GM19463 (cell line): ENCODE data around the gene NTM.
A peak's percentile ranks its signal among the peaks of the same experiment; 100 is the strongest.
"Not testable (repeated sequence)": the region's sequence is repeated elsewhere in the genome, so short reads cannot be mapped to it uniquely, and the experiment has no call there.

Experiments
- ATAC-seq: cut with Tn5 transposase; IDR thresholded peaks from one replicate; pipeline ENCODE4 v1.9.1; 2021; ENCODE audit warnings: mild to moderate bottlenecking, moderate library complexity; ENCODE audit not compliant: unreplicated experiment

Gene NTM

DNA sequence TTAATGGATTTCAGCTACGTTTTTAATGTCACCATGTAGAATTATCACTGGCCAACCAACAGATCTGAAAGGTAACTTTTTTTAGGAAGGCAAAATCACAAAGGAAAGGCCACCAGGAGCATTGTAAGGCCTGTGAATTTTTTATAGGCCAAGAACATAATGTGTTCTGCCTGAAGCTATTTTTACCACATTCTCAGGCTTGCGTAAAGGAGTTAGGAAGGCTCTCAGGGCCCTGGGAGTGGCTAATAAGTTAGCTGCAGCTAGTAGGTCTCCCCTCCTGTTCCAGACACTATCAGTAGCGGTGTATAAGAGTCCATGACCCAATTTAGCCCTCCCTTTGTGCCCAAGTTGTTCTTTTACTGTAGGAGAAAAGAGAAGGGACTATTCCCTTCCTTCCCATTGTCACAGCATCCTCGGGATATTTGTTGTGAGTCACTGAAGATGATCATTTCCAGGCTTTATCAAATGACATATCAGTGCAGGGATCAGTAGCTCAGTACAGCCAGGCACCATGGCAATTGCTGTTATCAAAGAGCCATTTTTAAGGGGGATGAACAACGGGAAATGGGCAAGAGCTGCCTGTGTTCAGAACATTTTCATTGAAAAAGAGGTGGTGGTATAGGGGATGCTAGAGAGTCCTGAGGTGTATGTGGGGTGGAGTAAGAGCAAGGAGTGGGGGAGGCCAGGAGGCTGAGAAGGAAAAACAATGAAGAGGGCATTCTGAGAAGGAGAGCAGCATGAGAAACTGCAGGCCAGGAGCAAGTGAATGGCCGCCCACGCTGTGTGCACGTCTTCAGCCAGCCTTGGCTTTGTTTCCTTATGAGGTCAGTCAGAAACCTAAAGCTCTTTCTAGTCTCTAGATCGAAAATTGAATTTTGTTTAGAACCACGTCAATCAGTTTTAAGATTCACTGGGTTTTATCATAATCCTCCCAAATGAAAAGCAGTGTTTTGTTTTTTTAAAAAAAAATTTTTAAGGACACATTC is 940.3 kb downstream of the NTM start:
- ATAC-seq: no peak

DNA sequence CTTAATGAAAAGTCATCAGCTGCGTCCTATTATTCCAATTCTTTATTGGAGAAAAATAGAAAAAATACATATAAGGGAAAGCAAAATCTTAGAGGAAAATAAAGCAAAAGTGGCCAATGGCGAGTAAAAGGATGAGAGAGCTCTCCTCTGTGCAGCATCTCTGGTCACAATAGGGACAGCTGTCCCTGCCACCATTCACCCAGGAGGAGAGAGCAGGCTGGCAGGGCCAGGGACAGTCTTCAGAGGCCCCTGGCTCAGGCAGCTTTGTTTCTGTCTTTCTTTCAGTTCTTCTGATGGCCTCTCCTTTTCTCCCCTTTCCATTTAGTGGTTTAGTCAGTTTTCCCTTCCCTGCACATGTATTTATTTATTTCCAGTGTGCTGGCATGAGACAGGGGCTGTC is 941.3 kb downstream of the NTM start:
- no peak for ATAC-seq

GRCh38 chr11:132312161-132312560 is 941.7 kb downstream of the NTM start:
- ATAC-seq: no peak

DNA sequence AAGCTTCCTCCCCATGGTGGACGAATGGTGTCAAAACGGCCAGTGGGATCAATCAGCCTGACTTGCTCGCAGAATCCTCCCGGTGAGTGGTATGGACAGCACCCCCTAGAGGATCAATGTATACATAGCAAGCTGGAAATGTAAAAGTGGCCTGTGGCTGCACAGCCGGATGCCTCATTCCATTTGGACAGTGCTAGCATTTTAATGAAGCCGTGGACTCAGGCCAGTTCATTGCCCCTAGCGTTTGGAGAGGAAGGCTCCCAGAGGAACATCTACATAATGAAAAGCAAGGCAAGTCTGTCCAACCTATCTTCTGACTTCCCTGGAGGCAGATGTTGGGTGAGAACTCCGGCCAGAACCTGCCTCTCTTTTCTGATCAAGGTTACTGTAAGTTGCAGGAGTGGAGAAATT is 942.3 kb downstream of the NTM start:
- ATAC-seq: no peak

- ATAC-seq: no peak
Observed at GRCh38 chr11:132314911-132315455, 944.6 kb downstream of the NTM start.

DNA sequence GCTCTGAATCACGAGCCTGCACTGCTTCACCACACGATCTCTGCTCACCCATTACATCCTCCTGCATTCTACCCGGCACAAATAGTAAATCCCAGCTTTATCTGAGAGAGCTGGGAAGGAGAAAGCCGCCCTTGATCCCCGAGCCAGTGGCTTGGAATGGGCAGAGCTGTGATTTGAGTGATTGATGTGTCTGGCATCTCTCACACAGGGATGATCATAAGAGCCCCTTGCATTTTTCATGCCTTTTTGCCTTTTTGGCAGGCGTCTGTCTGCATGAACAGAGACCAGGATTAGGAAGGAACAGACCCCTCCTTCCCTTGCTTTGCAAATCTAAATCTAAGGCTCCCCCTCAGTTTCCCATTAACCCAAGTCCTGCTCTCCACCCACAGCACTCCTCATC is 945.3 kb downstream of the NTM start:
- ATAC-seq: no peak

DNA sequence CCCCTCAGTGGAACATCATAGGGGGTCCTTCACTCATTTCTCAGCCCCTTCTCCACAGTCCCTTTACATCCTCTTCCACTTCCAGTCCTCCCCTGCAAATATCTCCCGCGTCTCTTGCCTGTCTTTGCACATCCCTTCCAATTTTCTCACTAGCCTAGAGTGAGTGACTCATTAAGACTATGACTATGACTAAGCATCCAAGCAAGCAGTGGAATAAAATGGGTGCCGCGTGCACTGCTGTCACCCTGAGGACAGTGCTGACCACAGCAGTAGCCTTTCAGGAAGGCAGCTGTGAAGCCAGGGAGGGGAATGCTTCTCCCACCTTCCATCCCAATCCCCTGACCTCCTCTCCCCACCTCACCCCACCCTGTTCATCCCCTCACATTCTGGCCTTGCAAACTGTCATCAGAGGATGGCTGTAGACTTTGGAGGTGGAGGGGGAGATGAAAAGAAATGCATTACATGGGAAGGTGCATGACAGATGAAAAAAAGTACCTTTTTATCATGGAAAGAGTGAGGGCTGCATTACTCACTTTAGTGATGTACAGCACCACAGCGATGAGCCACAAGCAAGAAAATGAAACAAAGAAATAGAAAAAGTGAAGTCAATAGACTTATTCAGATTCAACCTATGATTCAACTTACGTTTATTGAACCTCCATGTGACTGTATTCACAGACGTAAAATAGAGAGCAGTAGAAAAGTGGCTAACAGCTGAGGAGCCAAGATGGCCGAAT is 948.2 kb downstream of the NTM start:
- no peak for ATAC-seq

- not testable (repeated sequence) for ATAC-seq
Observed at GRCh38 chr11:132319419-132319818, 949.0 kb downstream of the NTM start.

- ATAC-seq: no peak
Observed at GRCh38 chr11:132330515-132330914, 960.1 kb downstream of the NTM start.

GRCh38 chr11:132332521-132332920 is 962.1 kb downstream of the NTM start:
- no peak for ATAC-seq

- no peak for ATAC-seq
Observed at GRCh38 chr11:132334769-132335280, 964.4 kb downstream of the NTM start.

GRCh38 chr11:132335311-132335710 is 964.9 kb downstream of the NTM start:
- ATAC-seq: no peak

DNA sequence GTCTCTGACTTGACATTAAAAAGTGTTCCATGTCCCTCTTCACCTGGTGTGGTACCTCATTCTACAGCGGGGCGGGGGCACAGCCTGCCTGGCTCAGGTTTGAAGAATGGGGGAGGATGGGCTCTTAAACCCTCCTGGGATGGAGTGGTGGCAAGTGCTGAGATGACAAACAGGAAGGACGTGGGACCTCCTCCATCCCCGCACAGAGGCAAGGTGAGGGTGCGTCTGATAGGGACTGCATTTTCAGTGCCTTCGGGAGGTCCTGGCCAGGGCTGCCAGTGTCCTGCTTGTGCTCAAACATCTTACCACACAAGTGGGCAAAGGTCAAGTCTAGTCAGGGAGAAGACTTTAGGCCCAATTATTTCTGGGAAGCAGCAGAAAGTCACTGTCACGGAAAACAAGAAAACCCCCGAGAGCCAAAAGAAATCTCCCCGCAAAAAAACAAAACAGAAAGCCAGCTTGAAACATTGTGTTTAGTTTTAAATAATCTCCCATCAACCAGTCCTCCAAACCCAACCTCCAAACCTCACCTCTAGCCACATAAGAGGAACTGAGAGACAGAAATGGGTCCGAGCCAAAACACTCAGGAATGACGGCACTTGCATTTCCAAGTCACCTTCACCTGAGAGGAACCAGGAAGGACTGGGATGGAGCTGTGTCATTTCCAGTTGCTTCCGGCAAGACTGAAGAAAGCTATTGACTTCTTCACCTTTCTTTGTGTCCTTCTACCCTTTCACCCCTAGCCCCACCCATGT is 966.5 kb downstream of the NTM start:
- ATAC-seq: no peak

DNA sequence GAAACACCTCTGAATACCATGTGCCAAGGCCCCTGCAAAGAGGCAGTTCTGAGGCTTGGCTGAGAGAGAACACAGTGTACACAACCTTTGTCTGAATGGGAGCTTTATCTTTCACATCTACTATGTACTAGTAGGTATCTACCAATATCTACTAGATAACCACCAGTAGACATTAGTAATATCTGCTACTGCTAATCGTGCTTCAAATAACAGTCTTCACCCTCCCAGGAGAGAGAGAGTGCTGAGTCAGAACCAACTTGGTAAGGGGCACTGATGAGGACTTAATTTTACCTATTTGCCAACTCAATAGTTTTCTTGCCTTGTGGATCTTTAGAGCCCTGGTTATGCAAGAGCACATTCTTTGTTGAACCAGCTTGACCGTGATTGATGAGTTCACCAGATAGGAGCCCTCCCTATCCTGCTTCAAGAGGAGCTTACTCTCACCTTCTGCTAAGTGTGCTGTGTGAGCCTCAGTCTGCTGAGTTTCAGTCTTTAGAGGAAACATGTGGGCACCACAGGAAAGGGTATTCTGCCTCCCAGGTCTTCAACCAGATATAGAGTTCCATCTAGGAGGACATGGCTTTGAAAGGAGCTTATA is 967.5 kb downstream of the NTM start:
- ATAC-seq: no peak

- no peak for ATAC-seq
Observed at GRCh38 chr11:132342408-132342807, 972.0 kb downstream of the NTM start.

DNA sequence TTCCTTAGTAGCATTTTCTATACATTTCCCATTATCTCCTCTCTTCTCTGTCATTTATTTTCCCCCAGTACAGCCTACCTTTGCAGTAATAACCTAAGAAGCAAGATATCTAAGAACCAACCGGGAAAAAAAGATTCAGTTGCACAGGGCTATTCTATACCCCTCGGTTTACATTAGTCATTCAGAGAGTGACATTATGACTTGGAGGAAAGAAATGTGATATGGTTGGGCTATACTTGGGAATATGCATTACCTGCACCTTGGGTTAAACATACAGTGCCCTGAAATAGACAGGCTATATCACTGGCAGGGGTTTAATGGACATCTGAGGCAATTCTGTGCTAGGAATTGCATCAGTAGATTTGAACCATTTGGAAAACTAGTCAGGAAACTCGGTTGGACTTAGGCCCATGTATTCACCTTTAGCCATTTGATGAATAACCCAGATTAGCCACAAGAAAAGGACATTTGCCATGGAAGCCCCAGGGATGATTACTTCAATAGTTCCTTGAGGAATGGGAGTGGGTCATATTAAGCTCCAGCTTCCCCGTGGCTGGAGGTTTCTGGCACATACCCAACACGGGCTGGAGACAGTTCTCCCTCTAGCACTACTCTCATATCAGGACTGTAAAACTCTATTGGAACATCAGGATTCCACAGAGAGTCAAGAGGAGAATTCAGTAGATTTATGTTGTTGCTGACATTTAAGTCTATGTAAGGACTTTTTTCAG is 973.2 kb downstream of the NTM start:
- ATAC-seq: peak; percentile 80

DNA sequence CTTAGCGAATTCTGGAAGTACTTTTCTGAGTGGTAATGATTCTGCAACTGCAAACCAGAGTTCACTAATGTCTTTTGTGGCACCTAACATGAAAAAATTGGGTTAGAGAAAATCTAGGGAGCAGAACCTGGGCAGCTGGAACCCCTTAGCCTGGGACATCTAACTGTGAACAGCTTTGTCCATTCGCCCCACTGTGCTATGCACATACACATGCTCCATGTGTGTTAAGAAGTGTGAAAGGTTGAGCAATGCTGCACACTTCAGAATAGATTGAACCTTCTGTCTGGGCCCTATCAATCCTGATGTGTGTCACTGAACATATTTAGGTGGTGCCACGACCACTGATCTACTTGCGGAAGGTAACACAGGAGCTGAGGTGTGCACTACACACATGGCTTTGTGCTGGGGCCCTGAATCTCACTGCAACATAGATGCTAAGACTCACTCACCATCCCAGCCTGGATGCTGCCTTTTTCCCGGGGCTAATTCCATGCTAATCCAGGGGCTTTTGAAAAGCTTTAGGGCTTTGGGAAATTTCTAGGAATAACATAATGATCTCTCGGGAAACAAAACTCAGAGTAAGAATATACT is 976.2 kb downstream of the NTM start:
- ATAC-seq: no peak

- no peak for ATAC-seq
Observed at GRCh38 chr11:132347156-132348090, 977.0 kb downstream of the NTM start.
